GM12878 (cell line): Measurements from ENCODE around the gene NLRC3. TPM values are rescaled to one million over a fixed set of nuclear protein-coding genes. Genes with fewer than 3 reads are reported as not detected.

ENCODE experiments used
- CBFB ChIP-seq: IDR thresholded peaks from 2 replicates; pipeline ENCODE4 v1.6.1; 2016; ENCODE audit warnings: antibody characterized with exemption, low read depth
- CBX5 ChIP-seq: sonication (generic); IDR thresholded peaks from 2 replicates; pipeline ENCODE4 v1.6.1; 2016; ENCODE audit warnings: low read depth, moderate library complexity, mild to moderate bottlenecking, inconsistent platforms
- CEBPZ ChIP-seq: fragments of 150-350 bp; IDR thresholded peaks from 2 replicates; pipeline ENCODE4 v1.6.1; 2016; ENCODE audit warnings: low read depth, low read length
- E2F8 ChIP-seq: fragments of 450-650 bp; IDR thresholded peaks from 2 replicates; pipeline ENCODE4 v1.6.1; 2018; ENCODE audit warnings: mild to moderate bottlenecking, low read depth, moderate library complexity; ENCODE audit not compliant: partially characterized antibody
- EP300 ChIP-seq, 2 experiments: fragments of 150-350 bp in 1 of 2; IDR thresholded peaks; 2 replicates each; pipeline ENCODE4 v1.6.1; 2011 to 2012; ENCODE audit warnings: low read depth in 2 of 2, low read length in 2 of 2, borderline replicate concordance in 1 of 2, improper control_type of control experiment in 1 of 2, inconsistent platforms in 1 of 2; ENCODE audit not compliant: control insufficient read depth in 1 of 2
- HCFC1 ChIP-seq: fragments of 150-350 bp; IDR thresholded peaks from 2 replicates; pipeline ENCODE4 v1.6.1; 2014; ENCODE audit warnings: low read length
- HSF1 ChIP-seq: fragments of 150-350 bp; IDR thresholded peaks from 2 replicates; pipeline ENCODE4 v1.6.1; 2014; ENCODE audit warnings: mild to moderate bottlenecking, low read depth, low read length
- IRF3 ChIP-seq: fragments of 450-650 bp; IDR thresholded peaks from 2 replicates; pipeline ENCODE4 v1.6.1; 2014; ENCODE audit warnings: mild to moderate bottlenecking
- KLF5 ChIP-seq: fragments of 450-650 bp; IDR thresholded peaks from 2 replicates; pipeline ENCODE4 v1.6.1; 2014; ENCODE audit warnings: mild to moderate bottlenecking; ENCODE audit not compliant: partially characterized antibody
- MEF2A ChIP-seq: IDR thresholded peaks from 2 replicates; pipeline ENCODE4 v1.6.1; 2011; ENCODE audit warnings: low read depth, mild to moderate bottlenecking, low read length, moderate library complexity; ENCODE audit not compliant: insufficient read depth
- MLLT1 ChIP-seq: fragments of 450-650 bp; IDR thresholded peaks from 2 replicates; pipeline ENCODE4 v1.6.1; 2016; ENCODE audit warnings: mild to moderate bottlenecking
- NBN ChIP-seq: fragments of 450-650 bp; IDR thresholded peaks from 2 replicates; pipeline ENCODE4 v1.6.1; 2016
- NR2C2 ChIP-seq: IDR thresholded peaks from 2 replicates; pipeline ENCODE4 v1.6.1; 2011; ENCODE audit warnings: borderline replicate concordance, low read depth; ENCODE audit not compliant: control insufficient read depth, insufficient read length
- RUNX3 ChIP-seq: IDR thresholded peaks from 2 replicates; pipeline ENCODE4 v1.6.1; 2012; ENCODE audit warnings: low read length, inconsistent platforms
- SMAD5 ChIP-seq: IDR thresholded peaks from 2 replicates; pipeline ENCODE4 v1.6.1; 2016; ENCODE audit warnings: antibody characterized with exemption, low read depth
- STAT3 ChIP-seq: IDR thresholded peaks from 2 replicates; pipeline ENCODE4 v1.6.1; 2011; ENCODE audit warnings: low read depth, low read length, improper control_type of control experiment
- TCF7 ChIP-seq: IDR thresholded peaks from 2 replicates; pipeline ENCODE4 v1.6.1; 2014; ENCODE audit warnings: antibody characterized with exemption, borderline replicate concordance
- polyA plus RNA-seq, 11 experiments: library from polyadenylated mRNA; depleted of rRNA in 4 of 11; unstranded in 6 of 11; stranded (reverse) in 5 of 11; fragments of >200 nt; fragmentation: Nextera tagmentation in 4 of 11; fragmentation: Illumina TruSeq in 1 of 11; extraction: Ambion mirVana in 4 of 11; extraction: Trizol in 1 of 11; gene quantifications; 1 replicate in 1 of 11; 2 replicates in 10 of 11; pipeline versions ENCODE4 v1.2.1 to v1.2.3, GENCODE V29; 2011 to 2016; ENCODE audit warnings: inconsistent platforms in 2 of 11, missing spikeins in 2 of 11, low read depth in 1 of 11
- total RNA-seq, 4 experiments: library from RNA; depleted of rRNA in 3 of 4; stranded (reverse); fragments of >200 nt in 3 of 4; fragmentation: Illumina TruSeq in 1 of 4; extraction: Trizol in 1 of 4; gene quantifications; 2 replicates each; pipeline versions ENCODE4 v1.2.1 to v1.2.3, GENCODE V29; 2013 to 2021

NLRC3 gene
- total and polyA plus RNA-seq, 10 of the 15 experiments (the other 5 are each of a cell fraction or from before 2014, with no cell fraction given): 2.2 to 17.8 (median 7.6) TPM

GRCh38 chr16:3578610-3579551, 1.7 kb upstream of the NLRC3 start (continued):
- TF ChIP-seq IRF3 (no peak), RUNX3 (peak; percentile 94), SMAD5 (no peak), HSF1 (no peak), HCFC1 (no peak), E2F8 (no peak), EP300 (IDR thresholded peaks at IDR 0.05; ENCODE audit: borderline replicate concordance in 1 of 2, control insufficient read depth in 1 of 2, low read depth in 2 of 2, low read length in 2 of 2) (peak in 1 of 2 experiments; percentile 37; a peak in 1 of 4 replicates), TCF7 (no peak), STAT3 (no peak), NR2C2 (no peak), NBN (peak; percentile 76), CBX5 (no peak; the same call in 1 of the 2 replicates), KLF5 (no peak), MLLT1 (peak; percentile 50; the same call in 1 of the 2 replicates), CBFB (peak; percentile 77; the same call in 1 of the 2 replicates), CEBPZ (no peak), MEF2A (no peak)
